Pons (tissue), 1 donor: Measurements from ENCODE around the gene PAQR9.
A peak's percentile ranks its signal among the peaks of the same experiment; 100 is the strongest.

Source experiments
- DNase-seq: peaks from one replicate; pipeline ENCODE4 v3.0.0-alpha.2; 2016; ENCODE audit warnings: low spot score

The PAQR9 gene

GRCh38 chr3:142982038-142982773, 18.7 kb upstream of the PAQR9 start:
- no peak for DNase-seq

GRCh38 chr3:142981108-142981507, 17.6 kb upstream of the PAQR9 start:
- DNase-seq = no peak

- no peak for DNase-seq
These were observed 13.9 kb upstream of the PAQR9 start for GRCh38 chr3:142977399-142977728.

GRCh38 chr3:142976621-142977398, 13.3 kb upstream of the PAQR9 start:
- DNase-seq = peak; percentile 64

GRCh38 chr3:142975316-142975995, 12.0 kb upstream of the PAQR9 start:
- no peak for DNase-seq

- peak; percentile 65 for DNase-seq
These were observed 9.9 kb upstream of the PAQR9 start for GRCh38 chr3:142973217-142974009.

- DNase-seq = no peak
These were observed 8.7 kb upstream of the PAQR9 start for GRCh38 chr3:142972092-142972753.

- DNase-seq = no peak
These were observed 8.0 kb upstream of the PAQR9 start for GRCh38 chr3:142971431-142971830.

- no peak for DNase-seq
These were observed 5.0 kb upstream of the PAQR9 start for GRCh38 chr3:142968319-142969025.

GRCh38 chr3:142966808-142967207, 3.3 kb upstream of the PAQR9 start:
- DNase-seq = no peak

- DNase-seq = no peak
These were observed 2.1 kb upstream of the PAQR9 start for GRCh38 chr3:142965581-142965980.

- DNase-seq = no peak
These were observed 299 bp downstream of the PAQR9 start for GRCh38 chr3:142963234-142963515.

GRCh38 chr3:142962520-142963233, 797 bp downstream of the PAQR9 start:
- DNase-seq = no peak

GRCh38 chr3:142962175-142962519, 1.3 kb downstream of the PAQR9 start:
- DNase-seq = no peak

GRCh38 chr3:142961539-142961938, 1.9 kb downstream of the PAQR9 start:
- DNase-seq = no peak

- no peak for DNase-seq
These were observed 3.1 kb downstream of the PAQR9 start for GRCh38 chr3:142960322-142960850.

GRCh38 chr3:142958707-142959106, 4.8 kb downstream of the PAQR9 start:
- DNase-seq = no peak

GRCh38 chr3:142953443-142953842, 10.0 kb downstream of the PAQR9 start:
- no peak for DNase-seq

GRCh38 chr3:142952272-142953193, 10.9 kb downstream of the PAQR9 start:
- no peak for DNase-seq
